Keratinocyte (primary cell): ENCODE measurements around the gene CTIF. TPM values are rescaled to one million over a fixed set of nuclear protein-coding genes. Genes with fewer than 3 reads are reported as not detected.

ENCODE experiments used
- DNase-seq: peaks from one replicate; pipeline ENCODE4 v3.0.0-alpha.2; 2011; ENCODE audit warnings: low read depth, missing footprints, low spot score
- FAIRE-seq: peaks from 2 replicates; lab custom pipeline; 2011; peaks lifted over from hg19 to GRCh38; lab: Jason Lieb, UNC
- H2AFZ ChIP-seq: 2 replicates; pipeline ENCODE4 v1.6.0; 2012; ENCODE audit warnings: low read length, control low read depth, inconsistent platforms; ENCODE audit not compliant: control insufficient read depth
- H3K27ac ChIP-seq: 2 replicates; pipeline ENCODE4 v1.5.1; 2011; ENCODE audit warnings: low read length; ENCODE audit not compliant: control insufficient read depth, insufficient read depth
- H3K27me3 ChIP-seq: 3 replicates; pipeline ENCODE4 v1.6.0; 2011; ENCODE audit warnings: low read length; ENCODE audit not compliant: control insufficient read depth, insufficient read depth; ENCODE audit errors: extremely low read depth
- H3K36me3 ChIP-seq, 2 experiments: 2 replicates in 1 of 2; 3 replicates in 1 of 2; pipeline ENCODE4 v1.5.1; 2011; ENCODE audit warnings: low read length in 2 of 2, mild to moderate bottlenecking in 1 of 2; ENCODE audit not compliant: control insufficient read depth in 2 of 2, insufficient read depth in 2 of 2; ENCODE audit errors: extremely low read depth in 1 of 2
- H3K4me1 ChIP-seq: 3 replicates; pipeline ENCODE4 v1.5.1; 2011; ENCODE audit warnings: low read length; ENCODE audit not compliant: control insufficient read depth, insufficient read depth; ENCODE audit errors: extremely low read depth
- H3K4me2 ChIP-seq: 3 replicates; pipeline ENCODE4 v1.6.0; 2011; ENCODE audit warnings: low read depth, low read length; ENCODE audit not compliant: control insufficient read depth, insufficient read depth; ENCODE audit errors: extremely low read depth
- H3K4me3 ChIP-seq, 3 experiments: fragments of 200-600 bp in 1 of 3; sonication (generic) in 1 of 3; 2 replicates in 2 of 3; 3 replicates in 1 of 3; pipeline ENCODE4 v1.5.1; 2011 to 2016; ENCODE audit warnings: low read length in 3 of 3, mild to moderate bottlenecking in 3 of 3, control low read depth in 2 of 3, inconsistent platforms in 1 of 3, low read depth in 1 of 3, mixed read lengths in 1 of 3, mixed run types in 1 of 3, moderate library complexity in 1 of 3; ENCODE audit not compliant: control insufficient read depth in 2 of 3, insufficient read depth in 2 of 3; ENCODE audit errors: extremely low read depth in 1 of 3
- H3K79me2 ChIP-seq: 2 replicates; pipeline ENCODE4 v1.6.0; 2012; ENCODE audit warnings: low read length; ENCODE audit not compliant: control insufficient read depth, insufficient read depth
- H3K9ac ChIP-seq: 3 replicates; pipeline ENCODE4 v1.6.0; 2011; ENCODE audit warnings: low read length; ENCODE audit not compliant: control insufficient read depth, insufficient read depth; ENCODE audit errors: extremely low read depth
- H3K9me1 ChIP-seq: 3 replicates; pipeline ENCODE4 v1.6.0; 2011; ENCODE audit warnings: low read length; ENCODE audit not compliant: control insufficient read depth, insufficient read depth; ENCODE audit errors: extremely low read depth
- H3K9me3 ChIP-seq: 2 replicates; pipeline ENCODE4 v1.5.1; 2012; ENCODE audit warnings: low read depth, low read length; ENCODE audit not compliant: control insufficient read depth
- H4K20me1 ChIP-seq: 3 replicates; pipeline ENCODE4 v1.6.0; 2011; ENCODE audit warnings: low read length; ENCODE audit not compliant: control insufficient read depth, insufficient read depth; ENCODE audit errors: extremely low read depth
- CTCF ChIP-seq, 3 experiments: IDR thresholded peaks in 1 of 3; conservative IDR thresholded peaks in 1 of 3; optimal IDR thresholded peaks in 1 of 3; 2 replicates in 2 of 3; 3 replicates in 1 of 3; pipeline versions ENCODE3 to v1.5.1; 2011; ENCODE audit warnings: low read length in 3 of 3, mild to moderate bottlenecking in 3 of 3, moderate library complexity in 2 of 3, control low read depth in 1 of 3, inconsistent platforms in 1 of 3; ENCODE audit not compliant: insufficient read depth in 2 of 3; ENCODE audit errors: extremely low read depth in 1 of 3
- EZH2 ChIP-seq: IDR thresholded peaks from one replicate; pipeline ENCODE4 v1.6.1; 2012; ENCODE audit warnings: inconsistent platforms, mild to moderate bottlenecking, low read length, moderate library complexity
- dilution Hi-C: fragments of 300-500 bp; cut with MboI; formaldehyde crosslinking; loops from one replicate; pipeline ENCODE4 v1.7.0; 2020; ENCODE audit warnings: low sequenced_read_pairs; ENCODE audit not compliant: extremely low pct_ligation_motif_present
- polyA plus RNA-seq, 5 experiments: library from polyadenylated mRNA; depleted of rRNA in 3 of 5; stranded (reverse) in 3 of 5; stranded (forward) in 1 of 5; unstranded in 1 of 5; fragments of >200 nt; gene quantifications; 1 replicate in 1 of 5; 2 replicates in 3 of 5; 3 replicates in 1 of 5; pipeline versions ENCODE4 v1.2.1 to v1.2.3, GENCODE V29; 2011 to 2012; ENCODE audit warnings: missing spikeins in 2 of 5, low read depth in 1 of 5, low replicate concordance in 1 of 5

Gene CTIF
- polyA plus RNA-seq, 1 donor (not counting 4 experiments of a cell fraction or from before 2014, with no cell fraction given) = 15.0 TPM

- peaks cover 10% of the 10 kb centered on the region for H3K4me1 ChIP-seq
- H3K27ac ChIP-seq = no peak overlapping the region
- no peaks in the 10 kb centered on the region for H3K27me3 ChIP-seq
- no peak overlapping the region for H3K4me3 ChIP-seq
- DNase-seq (no peak), FAIRE-seq (no peak)
- H2AFZ ChIP-seq = no peak overlapping the region
- H3K4me2 ChIP-seq = no peak overlapping the region
- dilution Hi-C loops = no loop called here
- H4K20me1 ChIP-seq = peaks cover 3% of the 10 kb centered on the region
- no peaks in the 10 kb centered on the region for H3K79me2 ChIP-seq
- no peaks in the 10 kb centered on the region for H3K9me1 ChIP-seq
- H3K36me3 ChIP-seq = peaks cover 9 to 25% of the 10 kb centered on the region in 2 experiments
- no peaks in the 10 kb centered on the region for H3K9me3 ChIP-seq
- TF ChIP-seq EZH2 (no peak), CTCF (optimal IDR thresholded peaks at IDR 0.05 in 1 of 3, IDR thresholded peaks at IDR 0.05 in 1 of 3, conservative IDR thresholded peaks at IDR 0.05 in 1 of 3; ENCODE audit: extremely low read depth in 1 of 3, insufficient read depth in 2 of 3, low read length in 3 of 3) (no peak)
- no peak overlapping the region for H3K9ac ChIP-seq
Measured at GRCh38 chr18:48762022-48762421, 223.2 kb downstream of the CTIF start.

GRCh38 chr18:48762836-48763718 lies 224.2 kb downstream of the CTIF start:
- Histone ChIP-seq H2AFZ (no peak overlapping the region), H3K79me2 (no peaks in the 10 kb centered on the region), H3K36me3 (peaks cover 12 to 27% of the 10 kb centered on the region in 2 experiments), H4K20me1 (peaks cover 3% of the 10 kb centered on the region), H3K4me2 (no peak overlapping the region), H3K4me3 (no peak overlapping the region), H3K4me1 (peaks cover 12% of the 10 kb centered on the region), H3K9me3 (no peaks in the 10 kb centered on the region), H3K9me1 (no peaks in the 10 kb centered on the region), H3K9ac (no peak overlapping the region), H3K27ac (no peak overlapping the region), H3K27me3 (no peaks in the 10 kb centered on the region)
- dilution Hi-C loops = no loop called here
- TF ChIP-seq CTCF (optimal IDR thresholded peaks at IDR 0.05 in 1 of 3, IDR thresholded peaks at IDR 0.05 in 1 of 3, conservative IDR thresholded peaks at IDR 0.05 in 1 of 3; ENCODE audit: extremely low read depth in 1 of 3, insufficient read depth in 2 of 3, low read length in 3 of 3) = no peak
- DNase-seq (no peak), FAIRE-seq (no peak)
